ENCODE measurements around the gene VWC2L. TPM values are rescaled to one million over a fixed set of nuclear protein-coding genes. Genes with fewer than 3 reads are reported as not detected.

Gene VWC2L
- total RNA-seq, 1 donor from 2014 or later: not detected

GRCh38 chr2:214537929-214538328 is 127.1 kb downstream of the VWC2L start:
- Histone ChIP-seq H3K4me3 (no peak overlapping the region), H3K27me3 (no peaks in the 10 kb centered on the region), H3K27ac (no peak overlapping the region), H3K4me1 (no peaks in the 10 kb centered on the region), H3K9me3 (no peaks in the 10 kb centered on the region), H3K36me3 (no peaks in the 10 kb centered on the region)
- no peak for ATAC-seq
- DNase-seq: no peak
- TF ChIP-seq, protein P1, sequence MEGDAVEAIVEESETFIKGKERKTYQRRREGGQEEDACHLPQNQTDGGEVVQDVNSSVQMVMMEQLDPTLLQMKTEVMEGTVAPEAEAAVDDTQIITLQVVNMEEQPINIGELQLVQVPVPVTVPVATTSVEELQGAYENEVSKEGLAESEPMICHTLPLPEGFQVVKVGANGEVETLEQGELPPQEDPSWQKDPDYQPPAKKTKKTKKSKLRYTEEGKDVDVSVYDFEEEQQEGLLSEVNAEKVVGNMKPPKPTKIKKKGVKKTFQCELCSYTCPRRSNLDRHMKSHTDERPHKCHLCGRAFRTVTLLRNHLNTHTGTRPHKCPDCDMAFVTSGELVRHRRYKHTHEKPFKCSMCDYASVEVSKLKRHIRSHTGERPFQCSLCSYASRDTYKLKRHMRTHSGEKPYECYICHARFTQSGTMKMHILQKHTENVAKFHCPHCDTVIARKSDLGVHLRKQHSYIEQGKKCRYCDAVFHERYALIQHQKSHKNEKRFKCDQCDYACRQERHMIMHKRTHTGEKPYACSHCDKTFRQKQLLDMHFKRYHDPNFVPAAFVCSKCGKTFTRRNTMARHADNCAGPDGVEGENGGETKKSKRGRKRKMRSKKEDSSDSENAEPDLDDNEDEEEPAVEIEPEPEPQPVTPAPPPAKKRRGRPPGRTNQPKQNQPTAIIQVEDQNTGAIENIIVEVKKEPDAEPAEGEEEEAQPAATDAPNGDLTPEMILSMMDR (IDR thresholded peaks at IDR 0.05): no peak
- intact Hi-C loops (cut with DNase I): no loop called here

GRCh38 chr2:214542295-214542694 is 131.4 kb downstream of the VWC2L start:
- no peak for DNase-seq
- Histone ChIP-seq H3K27ac (no peak overlapping the region), H3K36me3 (no peaks in the 10 kb centered on the region), H3K4me3 (no peak overlapping the region), H3K9me3 (no peaks in the 10 kb centered on the region), H3K4me1 (no peaks in the 10 kb centered on the region), H3K27me3 (no peaks in the 10 kb centered on the region)
- intact Hi-C loops (cut with DNase I): no loop called here
- TF ChIP-seq, protein P1 (IDR thresholded peaks at IDR 0.05): no peak
- no peak for ATAC-seq

- H3K36me3 ChIP-seq: no peaks in the 10 kb centered on the region
- H3K4me3 ChIP-seq: no peak overlapping the region
- TF ChIP-seq, protein P1 (IDR thresholded peaks at IDR 0.05): no peak
- ATAC-seq (no peak), DNase-seq (no peak)
- H3K9me3 ChIP-seq: no peaks in the 10 kb centered on the region
- intact Hi-C loops (cut with DNase I): no loop called here
- H3K27me3 ChIP-seq: no peaks in the 10 kb centered on the region
- H3K4me1 ChIP-seq: no peaks in the 10 kb centered on the region
- no peak overlapping the region for H3K27ac ChIP-seq
Measured at GRCh38 chr2:214542866-214543265, 132.0 kb downstream of the VWC2L start.

- Histone ChIP-seq H3K27ac (no peak overlapping the region), H3K9me3 (no peaks in the 10 kb centered on the region), H3K4me1 (no peaks in the 10 kb centered on the region), H3K36me3 (no peaks in the 10 kb centered on the region), H3K4me3 (no peak overlapping the region), H3K27me3 (no peaks in the 10 kb centered on the region)
- TF ChIP-seq, protein P1 (IDR thresholded peaks at IDR 0.05): no peak
- ATAC-seq (no peak), DNase-seq (no peak)
- intact Hi-C loops (cut with DNase I): no loop called here
Measured at GRCh38 chr2:214543386-214543955, 132.6 kb downstream of the VWC2L start.

DNA sequence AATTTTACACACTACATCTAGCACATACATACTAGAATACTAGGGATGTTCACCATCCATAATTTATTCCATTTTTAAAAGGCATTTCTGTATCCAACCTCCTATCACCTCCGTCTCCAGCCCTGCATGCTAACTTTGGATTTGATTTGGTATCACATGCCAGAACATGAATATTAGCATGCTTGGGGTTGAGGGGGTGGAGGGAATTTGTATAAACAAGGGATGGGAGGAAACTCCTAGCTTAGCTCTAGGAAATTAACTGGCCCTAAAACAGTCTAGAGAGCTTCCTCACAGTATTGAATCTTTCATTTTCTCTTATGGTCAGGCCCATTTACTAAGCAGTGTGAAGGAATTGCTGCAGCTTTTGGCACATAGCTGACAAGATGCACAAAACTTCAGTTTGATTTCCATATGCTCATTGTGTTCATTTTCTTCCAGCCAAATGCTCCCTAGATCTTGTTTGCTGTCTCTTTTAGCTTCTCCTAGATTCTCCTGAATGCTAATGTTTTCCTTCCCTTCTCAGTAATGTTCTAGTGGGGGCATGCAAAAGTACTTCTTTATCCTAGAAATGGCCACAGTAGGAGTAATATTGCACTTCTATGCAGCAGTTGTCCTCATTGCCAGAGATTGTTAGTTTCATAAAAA is 135.2 kb downstream of the VWC2L start:
- H3K27me3 ChIP-seq: no peaks in the 10 kb centered on the region
- H3K9me3 ChIP-seq: no peaks in the 10 kb centered on the region
- H3K36me3 ChIP-seq: no peaks in the 10 kb centered on the region
- intact Hi-C loops (cut with DNase I): no loop called here
- no peak overlapping the region for H3K4me3 ChIP-seq
- H3K4me1 ChIP-seq: no peaks in the 10 kb centered on the region
- DNase-seq (no peak), ATAC-seq (no peak)
- TF ChIP-seq, protein P1 (IDR thresholded peaks at IDR 0.05): no peak
- no peak overlapping the region for H3K27ac ChIP-seq

Data from upper lobe of right lung (tissue), 1 donor.